Measurements from ENCODE around the gene TNFSF15. TPM values are rescaled to one million over a fixed set of nuclear protein-coding genes. Genes with fewer than 3 reads are reported as not detected.

TNFSF15 gene
- total RNA-seq, 1 donor from 2014 or later = not detected

DNA sequence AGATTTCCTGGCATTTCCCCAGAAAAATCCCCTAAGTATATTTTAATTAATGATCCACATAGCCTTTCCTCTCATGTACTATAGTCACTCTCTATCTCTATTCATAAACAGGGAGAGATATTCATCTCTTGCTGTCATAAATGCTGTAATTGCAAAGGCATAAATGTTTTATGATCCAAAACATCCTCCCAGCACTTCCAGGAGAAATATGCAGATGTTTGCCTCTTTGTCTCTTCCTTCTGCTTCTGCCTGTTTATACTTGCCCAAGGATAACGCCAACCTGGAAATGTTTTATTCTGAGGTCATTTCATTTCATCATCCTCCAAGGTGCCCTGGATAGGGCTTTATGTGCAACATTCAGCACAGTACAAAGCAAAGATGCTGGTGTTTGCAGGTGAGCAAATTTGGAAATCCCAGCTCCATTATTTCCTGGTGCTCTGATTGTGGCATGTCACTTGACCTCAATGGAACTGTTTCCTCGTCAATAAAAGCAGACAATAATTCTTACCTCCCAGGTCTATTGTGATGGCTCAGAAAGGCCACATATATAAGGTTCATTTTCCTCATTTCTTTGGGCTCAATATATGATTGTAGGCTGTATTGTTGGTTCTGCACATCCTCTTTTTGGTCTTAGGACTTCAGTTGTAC is 6.9 kb downstream of the TNFSF15 start:
- Histone ChIP-seq H3K9ac (no peak overlapping the region), H3K9me3 (ENCODE audit: low read depth) (no peaks in the 10 kb centered on the region), H3K27ac (no peak overlapping the region), H3K27me3 (no peaks in the 10 kb centered on the region), H3K4me1 (peaks cover 13% of the 10 kb centered on the region), H3K79me2 (ENCODE audit: low read depth) (no peaks in the 10 kb centered on the region), H3K4me2 (no peak overlapping the region), H3K36me3 (no peaks in the 10 kb centered on the region), H2AFZ (replicated peaks) (no peak overlapping the region), H3K4me3 (no peak overlapping the region), H4K20me1 (ENCODE audit: low read depth) (no peaks in the 10 kb centered on the region), H3F3A (ENCODE audit: low read depth) (no peaks in the 10 kb centered on the region)
- no peak for DNase-seq (ENCODE audit: low spot score)
- Mint-ChIP-seq H3K27me3 (ENCODE audit: insufficient read depth, low read depth) (peaks cover 6% of the 10 kb centered on the region), H3K4me1 (peaks cover 14% of the 10 kb centered on the region), H3K36me3 (no peaks in the 10 kb centered on the region), H3K27ac (no peak overlapping the region), H3K9me3 (no peaks in the 10 kb centered on the region), H3K4me3 (no peak overlapping the region)
- TF ChIP-seq EZH2phosphoT487 (IDR thresholded peaks at IDR 0.05) (no peak), EZH2 (IDR thresholded peaks at IDR 0.05) (no peak)
- TF ChIP-seq, protein P1, sequence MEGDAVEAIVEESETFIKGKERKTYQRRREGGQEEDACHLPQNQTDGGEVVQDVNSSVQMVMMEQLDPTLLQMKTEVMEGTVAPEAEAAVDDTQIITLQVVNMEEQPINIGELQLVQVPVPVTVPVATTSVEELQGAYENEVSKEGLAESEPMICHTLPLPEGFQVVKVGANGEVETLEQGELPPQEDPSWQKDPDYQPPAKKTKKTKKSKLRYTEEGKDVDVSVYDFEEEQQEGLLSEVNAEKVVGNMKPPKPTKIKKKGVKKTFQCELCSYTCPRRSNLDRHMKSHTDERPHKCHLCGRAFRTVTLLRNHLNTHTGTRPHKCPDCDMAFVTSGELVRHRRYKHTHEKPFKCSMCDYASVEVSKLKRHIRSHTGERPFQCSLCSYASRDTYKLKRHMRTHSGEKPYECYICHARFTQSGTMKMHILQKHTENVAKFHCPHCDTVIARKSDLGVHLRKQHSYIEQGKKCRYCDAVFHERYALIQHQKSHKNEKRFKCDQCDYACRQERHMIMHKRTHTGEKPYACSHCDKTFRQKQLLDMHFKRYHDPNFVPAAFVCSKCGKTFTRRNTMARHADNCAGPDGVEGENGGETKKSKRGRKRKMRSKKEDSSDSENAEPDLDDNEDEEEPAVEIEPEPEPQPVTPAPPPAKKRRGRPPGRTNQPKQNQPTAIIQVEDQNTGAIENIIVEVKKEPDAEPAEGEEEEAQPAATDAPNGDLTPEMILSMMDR (IDR thresholded peaks at IDR 0.05) = no peak

DNA sequence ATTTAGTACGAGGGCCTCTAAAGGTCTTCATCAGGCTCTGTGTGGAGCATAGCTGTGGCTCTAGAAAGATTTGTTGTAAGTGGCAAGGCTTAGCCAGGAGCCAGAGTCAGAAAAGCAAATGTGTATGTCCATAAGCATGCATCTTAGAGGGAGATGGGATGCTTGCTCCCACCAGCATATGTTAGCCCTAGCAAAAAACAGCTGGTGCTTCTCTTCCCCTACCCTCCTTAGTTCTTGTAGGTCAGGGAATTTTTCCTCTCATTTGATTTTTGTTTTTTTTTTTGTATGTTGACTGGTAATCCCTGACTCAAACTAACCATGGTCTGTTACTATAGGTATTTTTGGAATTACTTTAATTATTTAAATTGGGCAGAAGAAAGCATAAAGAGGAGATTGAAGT is 7.7 kb downstream of the TNFSF15 start:
- DNase-seq (ENCODE audit: low spot score) = no peak
- Histone ChIP-seq H3K9me3 (ENCODE audit: low read depth) (no peaks in the 10 kb centered on the region), H3K27ac (no peak overlapping the region), H3K79me2 (ENCODE audit: low read depth) (no peaks in the 10 kb centered on the region), H2AFZ (replicated peaks) (no peak overlapping the region), H3K27me3 (no peaks in the 10 kb centered on the region), H3K36me3 (no peaks in the 10 kb centered on the region), H3F3A (ENCODE audit: low read depth) (no peaks in the 10 kb centered on the region), H3K4me3 (no peak overlapping the region), H3K4me2 (no peak overlapping the region), H3K9ac (no peak overlapping the region), H3K4me1 (peaks cover 5% of the 10 kb centered on the region), H4K20me1 (ENCODE audit: low read depth) (no peaks in the 10 kb centered on the region)
- no peaks in the 10 kb centered on the region for H3K9me3 Mint-ChIP-seq
- H3K4me3 Mint-ChIP-seq = no peak overlapping the region
- no peaks in the 10 kb centered on the region for H3K36me3 Mint-ChIP-seq
- H3K27me3 Mint-ChIP-seq (ENCODE audit: insufficient read depth, low read depth) = peaks cover 6% of the 10 kb centered on the region
- TF ChIP-seq, protein P1 (IDR thresholded peaks at IDR 0.05) = no peak
- TF ChIP-seq EZH2 (IDR thresholded peaks at IDR 0.05) = no peak
- peaks cover 7% of the 10 kb centered on the region for H3K4me1 Mint-ChIP-seq
- H3K27ac Mint-ChIP-seq = no peak overlapping the region

DNA sequence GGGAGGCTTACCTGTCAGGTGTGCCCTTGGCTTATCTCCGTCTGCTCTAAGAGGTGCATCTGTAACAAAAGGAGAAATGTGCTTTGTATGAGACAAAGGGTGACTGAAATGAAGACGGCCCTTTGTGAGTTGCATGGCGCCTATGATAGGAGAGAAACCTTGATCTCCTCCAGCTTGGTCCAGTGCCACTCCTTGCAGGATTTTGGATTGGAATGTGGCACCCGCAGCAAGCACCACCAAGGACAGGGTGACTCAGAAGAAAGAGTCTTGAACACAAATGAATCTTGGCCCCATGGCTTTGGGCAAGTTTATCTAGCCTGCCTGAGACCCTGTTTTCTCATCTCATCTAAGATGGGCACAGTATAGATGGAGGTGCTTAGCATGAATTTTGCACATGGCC is 13.4 kb downstream of the TNFSF15 start:
- H3K27ac Mint-ChIP-seq = no peak overlapping the region
- no peak overlapping the region for H3K4me3 Mint-ChIP-seq
- no peak overlapping the region for H3K4me2 ChIP-seq

More for the DNA sequence above, 13.4 kb downstream of the TNFSF15 start:
- TF ChIP-seq EZH2 (IDR thresholded peaks at IDR 0.05) = no peak
- TF ChIP-seq, protein P1 (IDR thresholded peaks at IDR 0.05) = no peak
- no peak for TF ChIP-seq EZH2phosphoT487 (IDR thresholded peaks at IDR 0.05)
- Histone ChIP-seq H3K79me2 (ENCODE audit: low read depth) (no peaks in the 10 kb centered on the region), H3K27ac (no peak overlapping the region), H3K4me3 (no peak overlapping the region), H3K9ac (no peak overlapping the region), H3K36me3 (no peaks in the 10 kb centered on the region), H2AFZ (replicated peaks) (no peak overlapping the region), H3F3A (ENCODE audit: low read depth) (no peaks in the 10 kb centered on the region), H3K4me1 (no peaks in the 10 kb centered on the region), H3K9me3 (ENCODE audit: low read depth) (no peaks in the 10 kb centered on the region), H3K27me3 (no peaks in the 10 kb centered on the region), H4K20me1 (ENCODE audit: low read depth) (no peaks in the 10 kb centered on the region)
- peaks cover 3% of the 10 kb centered on the region for H3K4me1 Mint-ChIP-seq
- H3K27me3 Mint-ChIP-seq (ENCODE audit: insufficient read depth, low read depth) = peaks cover 5% of the 10 kb centered on the region
- no peaks in the 10 kb centered on the region for H3K36me3 Mint-ChIP-seq
- no peaks in the 10 kb centered on the region for H3K9me3 Mint-ChIP-seq
- DNase-seq (ENCODE audit: low spot score) = no peak

Data from neural progenitor cell (in vitro differentiated cells).